H1 (cell line): Measurements from ENCODE around the gene PTPN3. TPM values are rescaled to one million over a fixed set of nuclear protein-coding genes. Genes with fewer than 3 reads are reported as not detected.

Experiments used
- BACH1 ChIP-seq: IDR thresholded peaks from 2 replicates; pipeline ENCODE4 v1.6.1; 2012; ENCODE audit warnings: low read length, improper control_type of control experiment
- CEBPB ChIP-seq: IDR thresholded peaks from 2 replicates; pipeline ENCODE4 v1.6.1; 2012; ENCODE audit warnings: low read depth, low read length
- CHD1 ChIP-seq: IDR thresholded peaks from 2 replicates; pipeline ENCODE4 v1.6.1; 2012; ENCODE audit warnings: low read depth, low read length, improper control_type of control experiment
- EGR1 ChIP-seq: IDR thresholded peaks from 2 replicates; pipeline ENCODE4 v1.6.1; 2011; ENCODE audit warnings: low read depth, low read length, borderline replicate concordance
- POLR2A ChIP-seq, 2 experiments: IDR thresholded peaks; 1 replicate in 1 of 2; 2 replicates in 1 of 2; pipeline ENCODE4 v1.6.1; 2011; ENCODE audit warnings: low read depth in 2 of 2, low read length in 2 of 2, mild to moderate bottlenecking in 2 of 2; ENCODE audit errors: control extremely low read depth in 1 of 2
- POU5F1 ChIP-seq: IDR thresholded peaks from 2 replicates; pipeline ENCODE4 v1.6.1; 2011; ENCODE audit warnings: low read depth, mild to moderate bottlenecking, low read length, moderate library complexity
- RFX5 ChIP-seq: IDR thresholded peaks from 2 replicates; pipeline ENCODE4 v1.6.1; 2011; ENCODE audit warnings: low read depth, low read length, improper control_type of control experiment, borderline replicate concordance
- SIX5 ChIP-seq: IDR thresholded peaks from 2 replicates; pipeline ENCODE4 v1.6.1; 2011; ENCODE audit warnings: mild to moderate bottlenecking, low read depth, low read length
- SP1 ChIP-seq: IDR thresholded peaks from 2 replicates; pipeline ENCODE4 v1.6.1; 2011; ENCODE audit warnings: low read depth, low read length
- SRF ChIP-seq: IDR thresholded peaks from 2 replicates; pipeline ENCODE4 v1.6.1; 2011; ENCODE audit warnings: mild to moderate bottlenecking, low read depth, low read length, moderate library complexity
- TAF7 ChIP-seq: optimal IDR thresholded peaks from 2 replicates; pipeline ENCODE3; 2011; ENCODE audit warnings: low read depth, mild to moderate bottlenecking, inconsistent platforms, low read length, moderate library complexity, borderline replicate concordance
- YY1 ChIP-seq: IDR thresholded peaks from 2 replicates; pipeline ENCODE4 v1.6.1; 2011; ENCODE audit warnings: low read depth, mild to moderate bottlenecking, low read length
- polyA plus RNA-seq, 7 experiments: library from polyadenylated mRNA; depleted of rRNA in 3 of 7; stranded (reverse) in 5 of 7; unstranded in 2 of 7; fragments of >200 nt in 5 of 7; fragments of 200-250 nt in 2 of 7; gene quantifications; 1 replicate in 5 of 7; 2 replicates in 1 of 7; 4 replicates in 1 of 7; pipeline versions ENCODE4 v1.2.1 to v1.2.3, GENCODE V29; 2011 to 2013; ENCODE audit warnings: missing spikeins in 2 of 7, mixed read lengths in 2 of 7
- total RNA-seq: library from RNA; stranded (reverse); fragmentation: NEBNext Ultra II Directional; extraction: Animal tissue kit (Norgen Biotek cat#: 25700); gene quantifications from 2 replicates; pipeline ENCODE4 v1.2.1, GENCODE V29; 2021
- TF ChIP-seq, protein P1 (sequence below): fragments of 300-600 bp; sonication (generic); IDR thresholded peaks from 2 replicates; pipeline ENCODE4 v1.7.1; 2012; ENCODE audit warnings: low read length, moderate library complexity, mild to moderate bottlenecking, inconsistent platforms; ENCODE audit not compliant: insufficient replicate concordance

The PTPN3 gene
- total and polyA plus RNA-seq, 2 of the 8 experiments (the other 6 are each of a cell fraction or from before 2014, with no cell fraction given): 2.9 to 3.7 TPM

DNA sequence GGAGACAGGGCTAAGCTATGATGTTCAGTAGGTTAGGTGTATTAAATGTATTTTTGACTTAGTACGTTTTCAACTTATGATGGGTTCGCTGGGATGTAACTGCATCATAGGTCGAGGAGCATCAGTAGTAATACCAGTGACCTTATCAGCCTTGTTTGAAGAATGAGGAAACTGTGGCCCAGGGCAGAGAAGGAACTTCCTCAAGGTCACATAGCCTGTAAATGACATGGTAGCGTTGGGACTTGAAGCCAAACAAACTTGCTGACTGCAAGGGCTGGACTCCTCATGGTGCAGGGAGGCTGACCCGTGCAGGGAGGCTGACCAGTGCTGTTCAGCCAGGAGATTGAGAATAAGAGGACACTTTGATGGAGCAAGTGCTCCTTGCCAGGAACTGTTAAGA lies 21.3 kb upstream of the PTPN3 start (continued):
- TF ChIP-seq, protein P1, sequence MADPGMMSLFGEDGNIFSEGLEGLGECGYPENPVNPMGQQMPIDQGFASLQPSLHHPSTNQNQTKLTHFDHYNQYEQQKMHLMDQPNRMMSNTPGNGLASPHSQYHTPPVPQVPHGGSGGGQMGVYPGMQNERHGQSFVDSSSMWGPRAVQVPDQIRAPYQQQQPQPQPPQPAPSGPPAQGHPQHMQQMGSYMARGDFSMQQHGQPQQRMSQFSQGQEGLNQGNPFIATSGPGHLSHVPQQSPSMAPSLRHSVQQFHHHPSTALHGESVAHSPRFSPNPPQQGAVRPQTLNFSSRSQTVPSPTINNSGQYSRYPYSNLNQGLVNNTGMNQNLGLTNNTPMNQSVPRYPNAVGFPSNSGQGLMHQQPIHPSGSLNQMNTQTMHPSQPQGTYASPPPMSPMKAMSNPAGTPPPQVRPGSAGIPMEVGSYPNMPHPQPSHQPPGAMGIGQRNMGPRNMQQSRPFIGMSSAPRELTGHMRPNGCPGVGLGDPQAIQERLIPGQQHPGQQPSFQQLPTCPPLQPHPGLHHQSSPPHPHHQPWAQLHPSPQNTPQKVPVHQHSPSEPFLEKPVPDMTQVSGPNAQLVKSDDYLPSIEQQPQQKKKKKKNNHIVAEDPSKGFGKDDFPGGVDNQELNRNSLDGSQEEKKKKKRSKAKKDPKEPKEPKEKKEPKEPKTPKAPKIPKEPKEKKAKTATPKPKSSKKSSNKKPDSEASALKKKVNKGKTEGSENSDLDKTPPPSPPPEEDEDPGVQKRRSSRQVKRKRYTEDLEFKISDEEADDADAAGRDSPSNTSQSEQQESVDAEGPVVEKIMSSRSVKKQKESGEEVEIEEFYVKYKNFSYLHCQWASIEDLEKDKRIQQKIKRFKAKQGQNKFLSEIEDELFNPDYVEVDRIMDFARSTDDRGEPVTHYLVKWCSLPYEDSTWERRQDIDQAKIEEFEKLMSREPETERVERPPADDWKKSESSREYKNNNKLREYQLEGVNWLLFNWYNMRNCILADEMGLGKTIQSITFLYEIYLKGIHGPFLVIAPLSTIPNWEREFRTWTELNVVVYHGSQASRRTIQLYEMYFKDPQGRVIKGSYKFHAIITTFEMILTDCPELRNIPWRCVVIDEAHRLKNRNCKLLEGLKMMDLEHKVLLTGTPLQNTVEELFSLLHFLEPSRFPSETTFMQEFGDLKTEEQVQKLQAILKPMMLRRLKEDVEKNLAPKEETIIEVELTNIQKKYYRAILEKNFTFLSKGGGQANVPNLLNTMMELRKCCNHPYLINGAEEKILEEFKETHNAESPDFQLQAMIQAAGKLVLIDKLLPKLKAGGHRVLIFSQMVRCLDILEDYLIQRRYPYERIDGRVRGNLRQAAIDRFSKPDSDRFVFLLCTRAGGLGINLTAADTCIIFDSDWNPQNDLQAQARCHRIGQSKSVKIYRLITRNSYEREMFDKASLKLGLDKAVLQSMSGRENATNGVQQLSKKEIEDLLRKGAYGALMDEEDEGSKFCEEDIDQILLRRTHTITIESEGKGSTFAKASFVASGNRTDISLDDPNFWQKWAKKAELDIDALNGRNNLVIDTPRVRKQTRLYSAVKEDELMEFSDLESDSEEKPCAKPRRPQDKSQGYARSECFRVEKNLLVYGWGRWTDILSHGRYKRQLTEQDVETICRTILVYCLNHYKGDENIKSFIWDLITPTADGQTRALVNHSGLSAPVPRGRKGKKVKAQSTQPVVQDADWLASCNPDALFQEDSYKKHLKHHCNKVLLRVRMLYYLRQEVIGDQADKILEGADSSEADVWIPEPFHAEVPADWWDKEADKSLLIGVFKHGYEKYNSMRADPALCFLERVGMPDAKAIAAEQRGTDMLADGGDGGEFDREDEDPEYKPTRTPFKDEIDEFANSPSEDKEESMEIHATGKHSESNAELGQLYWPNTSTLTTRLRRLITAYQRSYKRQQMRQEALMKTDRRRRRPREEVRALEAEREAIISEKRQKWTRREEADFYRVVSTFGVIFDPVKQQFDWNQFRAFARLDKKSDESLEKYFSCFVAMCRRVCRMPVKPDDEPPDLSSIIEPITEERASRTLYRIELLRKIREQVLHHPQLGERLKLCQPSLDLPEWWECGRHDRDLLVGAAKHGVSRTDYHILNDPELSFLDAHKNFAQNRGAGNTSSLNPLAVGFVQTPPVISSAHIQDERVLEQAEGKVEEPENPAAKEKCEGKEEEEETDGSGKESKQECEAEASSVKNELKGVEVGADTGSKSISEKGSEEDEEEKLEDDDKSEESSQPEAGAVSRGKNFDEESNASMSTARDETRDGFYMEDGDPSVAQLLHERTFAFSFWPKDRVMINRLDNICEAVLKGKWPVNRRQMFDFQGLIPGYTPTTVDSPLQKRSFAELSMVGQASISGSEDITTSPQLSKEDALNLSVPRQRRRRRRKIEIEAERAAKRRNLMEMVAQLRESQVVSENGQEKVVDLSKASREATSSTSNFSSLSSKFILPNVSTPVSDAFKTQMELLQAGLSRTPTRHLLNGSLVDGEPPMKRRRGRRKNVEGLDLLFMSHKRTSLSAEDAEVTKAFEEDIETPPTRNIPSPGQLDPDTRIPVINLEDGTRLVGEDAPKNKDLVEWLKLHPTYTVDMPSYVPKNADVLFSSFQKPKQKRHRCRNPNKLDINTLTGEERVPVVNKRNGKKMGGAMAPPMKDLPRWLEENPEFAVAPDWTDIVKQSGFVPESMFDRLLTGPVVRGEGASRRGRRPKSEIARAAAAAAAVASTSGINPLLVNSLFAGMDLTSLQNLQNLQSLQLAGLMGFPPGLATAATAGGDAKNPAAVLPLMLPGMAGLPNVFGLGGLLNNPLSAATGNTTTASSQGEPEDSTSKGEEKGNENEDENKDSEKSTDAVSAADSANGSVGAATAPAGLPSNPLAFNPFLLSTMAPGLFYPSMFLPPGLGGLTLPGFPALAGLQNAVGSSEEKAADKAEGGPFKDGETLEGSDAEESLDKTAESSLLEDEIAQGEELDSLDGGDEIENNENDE: no peak
- TF ChIP-seq SRF (no peak), RFX5 (no peak), EGR1 (no peak), BACH1 (no peak), CHD1 (no peak), CEBPB (no peak), TAF7 (no peak), YY1 (no peak), SP1 (no peak), POLR2A (IDR thresholded peaks at IDR 0.05; ENCODE audit: control extremely low read depth in 1 of 2, low read depth in 2 of 2, low read length in 2 of 2) (no peak), POU5F1 (no peak), SIX5 (no peak)
